ENCODE measurements around the gene DPT. TPM values are rescaled to one million over a fixed set of nuclear protein-coding genes. Genes with fewer than 3 reads are reported as not detected.

The DPT gene
- total RNA-seq, 2 experiments from 2014 or later: not detected

DNA sequence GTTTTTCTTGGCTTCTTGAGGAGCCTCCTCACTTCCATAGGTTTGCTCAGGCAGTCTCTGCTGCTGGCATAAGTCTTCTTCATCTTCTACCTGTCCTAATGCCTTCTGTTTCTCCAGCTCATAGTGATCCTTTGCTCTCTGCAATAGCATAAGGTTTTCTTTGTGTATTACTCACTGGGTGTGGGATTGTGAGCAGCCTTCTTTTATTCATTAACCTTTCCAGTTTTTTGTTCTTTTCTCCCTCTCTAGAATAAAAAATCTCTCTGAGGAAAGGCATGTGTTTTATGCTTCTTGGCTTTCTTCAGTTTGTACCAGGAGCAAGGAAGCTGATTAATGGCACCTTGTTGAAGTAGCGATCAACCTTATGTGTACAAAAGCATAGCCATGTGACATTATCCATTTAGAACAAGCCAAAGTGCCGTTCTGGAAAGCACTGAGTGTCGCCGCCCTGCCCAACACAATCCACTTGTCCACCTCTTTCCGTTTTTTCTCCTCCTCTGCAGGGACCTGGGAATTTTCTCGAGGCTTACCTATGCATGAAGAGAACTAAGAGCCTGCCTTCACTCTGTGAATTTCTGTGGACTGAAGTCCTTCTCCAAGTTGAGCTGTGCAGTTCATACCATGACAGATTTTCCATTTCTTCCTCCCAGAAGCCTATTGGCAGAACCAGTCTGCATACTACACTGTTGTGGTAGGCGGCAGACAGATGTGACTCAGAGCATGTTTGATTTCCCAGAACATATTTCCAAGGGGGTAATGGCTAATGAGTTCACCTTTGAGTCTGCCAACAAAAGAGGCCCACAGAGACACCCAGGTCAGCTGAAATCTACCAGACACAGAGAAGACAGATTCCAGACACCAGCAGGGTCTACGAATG lies 39.0 kb downstream of the DPT start:
- no peaks in the 10 kb centered on the region for H3K4me1 Mint-ChIP-seq (ENCODE audit: low read depth)
- ChIA-PET CTCF (no interaction called here), POLR2A (interaction anchor here (1.0 kb wide), 1 partner anchor 21 kb away, joined by 3 read pairs; no protein-coding TSS in a partner anchor)
- H3K27ac Mint-ChIP-seq: no peak overlapping the region
- DNase-seq (no peak), ATAC-seq (no peak)
- TF ChIP-seq, protein P1, sequence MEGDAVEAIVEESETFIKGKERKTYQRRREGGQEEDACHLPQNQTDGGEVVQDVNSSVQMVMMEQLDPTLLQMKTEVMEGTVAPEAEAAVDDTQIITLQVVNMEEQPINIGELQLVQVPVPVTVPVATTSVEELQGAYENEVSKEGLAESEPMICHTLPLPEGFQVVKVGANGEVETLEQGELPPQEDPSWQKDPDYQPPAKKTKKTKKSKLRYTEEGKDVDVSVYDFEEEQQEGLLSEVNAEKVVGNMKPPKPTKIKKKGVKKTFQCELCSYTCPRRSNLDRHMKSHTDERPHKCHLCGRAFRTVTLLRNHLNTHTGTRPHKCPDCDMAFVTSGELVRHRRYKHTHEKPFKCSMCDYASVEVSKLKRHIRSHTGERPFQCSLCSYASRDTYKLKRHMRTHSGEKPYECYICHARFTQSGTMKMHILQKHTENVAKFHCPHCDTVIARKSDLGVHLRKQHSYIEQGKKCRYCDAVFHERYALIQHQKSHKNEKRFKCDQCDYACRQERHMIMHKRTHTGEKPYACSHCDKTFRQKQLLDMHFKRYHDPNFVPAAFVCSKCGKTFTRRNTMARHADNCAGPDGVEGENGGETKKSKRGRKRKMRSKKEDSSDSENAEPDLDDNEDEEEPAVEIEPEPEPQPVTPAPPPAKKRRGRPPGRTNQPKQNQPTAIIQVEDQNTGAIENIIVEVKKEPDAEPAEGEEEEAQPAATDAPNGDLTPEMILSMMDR (IDR thresholded peaks at IDR 0.05): no peak
- H3K4me3 Mint-ChIP-seq: no peak overlapping the region
- intact Hi-C loops (cut with micrococcal nuclease): no loop called here
- no peaks in the 10 kb centered on the region for H3K36me3 Mint-ChIP-seq (ENCODE audit: low read depth)
- H3K27me3 Mint-ChIP-seq: peaks cover 8% of the 10 kb centered on the region
- no peaks in the 10 kb centered on the region for H3K9me3 Mint-ChIP-seq

GRCh38 chr1:168689327-168689657 lies 39.7 kb downstream of the DPT start:
- DNase-seq: no peak
- ChIA-PET CTCF (no interaction called here), POLR2A (interaction anchor here (1.0 kb wide), 1 partner anchor 22 kb away, joined by 3 read pairs; no protein-coding TSS in a partner anchor)
- H3K27me3 Mint-ChIP-seq: peaks cover 8% of the 10 kb centered on the region
- no peak overlapping the region for H3K27ac Mint-ChIP-seq
- no peaks in the 10 kb centered on the region for H3K9me3 Mint-ChIP-seq
- H3K4me3 Mint-ChIP-seq: no peak overlapping the region
- no peaks in the 10 kb centered on the region for H3K4me1 Mint-ChIP-seq (ENCODE audit: low read depth)
- H3K36me3 Mint-ChIP-seq (ENCODE audit: low read depth): no peaks in the 10 kb centered on the region
- TF ChIP-seq, protein P1 (IDR thresholded peaks at IDR 0.05): no peak
- intact Hi-C loops (cut with micrococcal nuclease): no loop called here
- no peak for ATAC-seq

DNA sequence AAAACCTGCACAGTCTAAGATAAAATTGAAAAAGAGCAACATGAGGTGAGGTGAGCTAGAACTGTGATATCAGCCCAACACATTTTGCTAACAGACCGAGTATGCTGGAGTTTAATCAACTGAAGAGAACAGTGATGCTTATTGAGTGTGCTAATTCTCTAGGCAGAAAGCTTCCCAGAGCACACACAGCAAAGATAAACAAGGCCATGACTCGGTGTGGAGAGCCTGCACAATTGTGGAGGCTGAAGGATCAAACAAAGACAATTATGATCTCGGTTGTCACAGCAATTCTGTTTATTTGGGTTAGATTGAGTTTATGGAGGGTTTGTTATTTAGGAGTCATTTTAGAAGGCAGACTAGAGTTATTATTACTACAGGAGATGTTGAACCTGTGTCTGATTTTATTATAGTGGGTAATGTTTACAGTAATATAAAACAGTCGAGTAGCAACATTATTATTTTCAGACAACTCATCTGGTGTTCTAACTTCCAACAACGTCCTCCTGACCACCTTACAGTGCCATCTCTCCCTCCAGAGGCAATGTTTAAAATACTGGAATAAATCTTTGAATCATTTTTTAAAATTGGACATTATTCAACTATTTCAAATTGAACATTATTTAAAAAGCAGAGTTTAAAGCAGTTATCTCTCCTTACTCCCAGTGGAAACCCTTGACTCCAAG lies 40.2 kb downstream of the DPT start:
- POLR2A ChIA-PET: interaction anchor here (1.0 kb wide), 1 partner anchor 23 kb away, joined by 3 read pairs; no protein-coding TSS in a partner anchor
- intact Hi-C loops (cut with micrococcal nuclease): no loop called here
- H3K4me3 Mint-ChIP-seq: no peak overlapping the region

GRCh38 chr1:168687816-168688215 lies 41.2 kb downstream of the DPT start:
- TF ChIP-seq, protein P1 (IDR thresholded peaks at IDR 0.05): no peak
- Mint-ChIP-seq H3K27me3 (peaks cover 8% of the 10 kb centered on the region), H3K36me3 (ENCODE audit: low read depth) (no peaks in the 10 kb centered on the region), H3K4me1 (ENCODE audit: low read depth) (no peaks in the 10 kb centered on the region), H3K9me3 (peaks cover 2% of the 10 kb centered on the region), H3K27ac (no peak overlapping the region), H3K4me3 (no peak overlapping the region)
- ChIA-PET CTCF (no interaction called here), POLR2A (no interaction called here)
- ATAC-seq: no peak
- intact Hi-C loops (cut with micrococcal nuclease): no loop called here
- no peak for DNase-seq

More for the DNA sequence above, 40.2 kb downstream of the DPT start:
- TF ChIP-seq, protein P1 (IDR thresholded peaks at IDR 0.05): no peak
- H3K4me1 Mint-ChIP-seq (ENCODE audit: low read depth): no peaks in the 10 kb centered on the region
- CTCF ChIA-PET: no interaction called here
- H3K9me3 Mint-ChIP-seq: no peaks in the 10 kb centered on the region
- no peak for DNase-seq
- ATAC-seq: no peak
- H3K36me3 Mint-ChIP-seq (ENCODE audit: low read depth): no peaks in the 10 kb centered on the region
- H3K27me3 Mint-ChIP-seq: peaks cover 8% of the 10 kb centered on the region
- H3K27ac Mint-ChIP-seq: no peak overlapping the region

DNA sequence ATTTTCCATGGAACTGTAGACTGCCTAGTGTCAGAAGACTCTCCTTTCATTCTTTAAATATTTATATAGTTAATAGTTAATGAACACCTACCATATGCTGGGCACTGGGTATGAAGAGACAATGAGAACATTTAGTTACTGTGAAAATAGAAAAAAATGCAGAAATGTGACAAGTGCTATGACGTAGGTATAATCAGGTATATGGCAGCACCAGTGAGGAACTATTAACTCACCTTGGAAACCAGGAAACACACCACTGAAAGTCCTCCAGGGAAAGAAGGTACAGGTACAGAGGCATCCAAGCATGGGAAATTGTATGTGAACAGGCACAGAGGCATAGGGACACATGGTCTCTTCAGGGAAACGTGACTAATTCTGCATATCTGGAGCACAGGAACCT lies 42.3 kb downstream of the DPT start:
- Mint-ChIP-seq H3K4me1 (ENCODE audit: low read depth) (no peaks in the 10 kb centered on the region), H3K27ac (no peak overlapping the region), H3K4me3 (no peak overlapping the region), H3K27me3 (peaks cover 10% of the 10 kb centered on the region), H3K9me3 (peaks cover 2% of the 10 kb centered on the region), H3K36me3 (ENCODE audit: low read depth) (no peaks in the 10 kb centered on the region)
- DNase-seq (no peak), ATAC-seq (no peak)
- TF ChIP-seq, protein P1 (IDR thresholded peaks at IDR 0.05): no peak
- CTCF ChIA-PET: no interaction called here
- POLR2A ChIA-PET: no interaction called here
- intact Hi-C loops (cut with micrococcal nuclease): no loop called here

All from activated CD8-positive, alpha-beta T cell treated with anti-CD3 and anti-CD28 coated beads for 36 hours (primary cell).